HepG2 (cell line): ENCODE results near the gene COL26A1. TPM values are rescaled to one million over a fixed set of nuclear protein-coding genes. Genes with fewer than 3 reads are reported as not detected.

Experiments used
- CREM ChIP-seq, 2 experiments: sonication (generic) in 1 of 2; formaldehyde crosslinking in 1 of 2; IDR thresholded peaks; 2 replicates each; pipeline versions ENCODE4 v1.4.0 to v1.6.1; 2016 to 2020; ENCODE audit warnings: antibody characterized with exemption in 1 of 2, mild to moderate bottlenecking in 1 of 2, missing genetic modification reagents in 1 of 2
- FLYWCH1 ChIP-seq: sonication (generic); formaldehyde crosslinking; IDR thresholded peaks from 2 replicates; pipeline ENCODE4 v1.8.1; 2023; ENCODE audit warnings: mild to moderate bottlenecking, missing genetic modification reagents
- GABPB1 ChIP-seq: IDR thresholded peaks from 2 replicates; pipeline ENCODE4 v1.6.1; 2016; ENCODE audit warnings: mild to moderate bottlenecking, missing genetic modification reagents, moderate library complexity, missing compliant biosample characterization
- HOXA5 ChIP-seq: sonication (generic); formaldehyde crosslinking; IDR thresholded peaks from 2 replicates; pipeline ENCODE4 v1.4.0; 2020; ENCODE audit warnings: missing genetic modification reagents
- KDM6A ChIP-seq: IDR thresholded peaks from 2 replicates; pipeline ENCODE4 v1.6.1; 2016; ENCODE audit warnings: low read depth
- NKX3-1 ChIP-seq: sonication (generic); formaldehyde crosslinking; IDR thresholded peaks from 2 replicates; pipeline ENCODE4 v1.5.0; 2020; ENCODE audit warnings: missing genetic modification reagents
- NR2F6 ChIP-seq, 2 experiments: IDR thresholded peaks; 2 replicates each; pipeline ENCODE4 v1.6.1; 2016; ENCODE audit warnings: antibody characterized with exemption in 1 of 2, mild to moderate bottlenecking in 1 of 2
- POLR2AphosphoS5 ChIP-seq: IDR thresholded peaks from 2 replicates; pipeline ENCODE4 v1.6.1; 2012; ENCODE audit warnings: low read depth, low read length
- PTBP1 ChIP-seq: fragments of 200-400 bp; formaldehyde crosslinking; IDR thresholded peaks from 2 replicates; pipeline ENCODE4 v1.6.1; 2018; ENCODE audit warnings: low read length, low read depth; ENCODE audit not compliant: poor library complexity, severe bottlenecking
- REL ChIP-seq: sonication (generic); formaldehyde crosslinking; conservative IDR thresholded peaks from 2 replicates; pipeline ENCODE4 v1.8.0; 2022; ENCODE audit warnings: mild to moderate bottlenecking, missing genetic modification reagents, moderate library complexity
- ZC3H4 ChIP-seq: sonication (generic); formaldehyde crosslinking; IDR thresholded peaks from 2 replicates; pipeline ENCODE4 v1.4.0; 2020; ENCODE audit warnings: missing genetic modification reagents, borderline replicate concordance
- ZNF17 ChIP-seq: sonication (generic); formaldehyde crosslinking; IDR thresholded peaks from 2 replicates; pipeline ENCODE4 v1.5.0; 2020; ENCODE audit warnings: mild to moderate bottlenecking, missing genetic modification reagents
- ZNF251 ChIP-seq: sonication (generic); formaldehyde crosslinking; IDR thresholded peaks from 2 replicates; pipeline ENCODE4 v1.9.0; 2021; ENCODE audit warnings: mild to moderate bottlenecking, missing genetic modification reagents
- ZNF335 ChIP-seq: sonication (generic); formaldehyde crosslinking; IDR thresholded peaks from 2 replicates; pipeline ENCODE4 v1.4.0; 2020; ENCODE audit warnings: missing genetic modification reagents
- ZNF598 ChIP-seq: sonication (generic); formaldehyde crosslinking; IDR thresholded peaks from 2 replicates; pipeline ENCODE4 v1.5.1; 2020; ENCODE audit warnings: mild to moderate bottlenecking, missing genetic modification reagents, borderline replicate concordance
- ZNF782 ChIP-seq: sonication (generic); formaldehyde crosslinking; IDR thresholded peaks from 2 replicates; pipeline ENCODE4 v1.4.0; 2020; ENCODE audit warnings: missing genetic modification reagents, mild to moderate bottlenecking, borderline replicate concordance
- polyA plus RNA-seq, 8 experiments: library from polyadenylated mRNA; depleted of rRNA in 3 of 8; stranded (reverse) in 7 of 8; unstranded in 1 of 8; fragments of >200 nt; fragmentation: Illumina TruSeq in 4 of 8; extraction: Trizol in 4 of 8; gene quantifications; 2 replicates each; pipeline versions ENCODE4 v1.2.1 to v1.2.3, GENCODE V29; 2011 to 2016; ENCODE audit warnings: low read depth in 4 of 8, missing spikeins in 1 of 8, mixed read lengths in 1 of 8; ENCODE audit not compliant: insufficient read depth in 1 of 8
- total RNA-seq, 5 experiments: library from RNA; depleted of rRNA; stranded (reverse); fragments of >200 nt; fragmentation: Illumina TruSeq; extraction: Trizol; gene quantifications; 2 replicates each; pipeline ENCODE4 v1.2.3, GENCODE V29; 2016; ENCODE audit warnings: low read depth in 1 of 5
- TF ChIP-seq, protein P1 (sequence below): IDR thresholded peaks from 2 replicates; pipeline ENCODE4 v1.6.1; 2016; ENCODE audit warnings: missing biosample characterization, missing genetic modification reagents, low read depth
- TF ChIP-seq, protein P2 (sequence below): sonication (generic); formaldehyde crosslinking; IDR thresholded peaks from 2 replicates; pipeline ENCODE4 v1.5.1; 2020; ENCODE audit warnings: mild to moderate bottlenecking, missing genetic modification reagents, moderate library complexity
- TF ChIP-seq, protein P3 (sequence below): sonication (generic); formaldehyde crosslinking; IDR thresholded peaks from 2 replicates; pipeline ENCODE4 v1.5.0; 2020; ENCODE audit warnings: mild to moderate bottlenecking, missing genetic modification reagents
- TF ChIP-seq, protein P4 (sequence below): sonication (generic); formaldehyde crosslinking; IDR thresholded peaks from 2 replicates; pipeline ENCODE4 v1.5.1; 2020; ENCODE audit warnings: mild to moderate bottlenecking, missing genetic modification reagents, moderate library complexity

COL26A1 gene
- total and polyA plus RNA-seq, 2 of the 13 experiments (the other 11 are each of a cell fraction or from before 2014, with no cell fraction given), result 7.8 to 9.2 TPM

DNA sequence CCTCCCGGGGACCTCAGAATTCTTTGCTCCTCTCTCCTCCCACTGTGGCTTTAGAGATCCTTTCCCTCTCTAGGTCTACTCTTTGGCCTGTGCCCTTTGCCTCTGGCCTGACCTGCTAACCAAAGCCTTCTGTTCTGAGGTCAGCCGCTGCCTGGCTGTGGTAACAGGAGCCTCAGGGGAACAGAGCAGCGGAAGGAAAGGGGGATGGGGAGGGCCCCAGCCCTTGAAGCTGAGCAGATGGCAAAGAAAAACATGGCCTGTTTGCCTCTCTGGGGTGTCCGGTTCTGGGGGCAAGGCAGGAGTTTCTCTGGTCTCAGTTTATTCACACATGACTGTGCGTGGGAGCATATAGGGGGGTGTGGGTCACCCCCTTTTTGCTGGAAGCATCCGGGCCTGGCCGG is 28.2 kb downstream of the COL26A1 start (continued):
- TF ChIP-seq, protein P1, sequence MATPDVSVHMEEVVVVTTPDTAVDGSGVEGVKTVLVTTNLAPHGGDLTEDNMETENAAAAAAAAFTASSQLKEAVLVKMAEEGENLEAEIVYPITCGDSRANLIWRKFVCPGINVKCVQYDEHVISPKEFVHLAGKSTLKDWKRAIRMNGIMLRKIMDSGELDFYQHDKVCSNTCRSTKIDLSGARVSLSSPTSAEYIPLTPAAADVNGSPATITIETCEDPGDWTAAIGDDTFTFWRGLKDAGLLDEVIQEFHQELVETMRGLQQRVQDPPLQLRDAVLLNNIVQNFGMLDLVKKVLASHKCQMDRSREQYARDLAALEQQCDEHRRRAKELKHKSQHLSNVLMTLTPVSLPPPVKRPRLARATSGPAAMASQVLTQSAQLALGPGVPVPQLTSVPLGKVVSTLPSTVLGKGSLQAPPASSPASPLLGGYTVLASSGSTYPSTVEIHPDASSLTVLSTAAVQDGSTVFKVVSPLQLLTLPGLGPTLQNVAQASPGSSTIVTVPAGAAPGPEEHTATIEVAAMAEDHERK (CRISPR knock-in tag), result no peak
- TF ChIP-seq REL (CRISPR knock-in tag) (no peak), GABPB1 (CRISPR knock-in tag) (peak; percentile 51), NR2F6 (IDR thresholded peaks at IDR 0.05) (peak; percentile 97), NR2F6 (CRISPR knock-in tag; IDR thresholded peaks at IDR 0.05) (peak; percentile 99), NKX3-1 (CRISPR knock-in tag) (0 out of 2 replicates have a peak, but pooled peaks have one; percentile 33), POLR2AphosphoS5 (no peak), HOXA5 (CRISPR knock-in tag) (peak; percentile 11; the same call in 1 of the 2 replicates), ZNF335 (no peak), FLYWCH1 (CRISPR knock-in tag) (no peak), ZNF782 (CRISPR knock-in tag) (no peak), PTBP1 (no peak), ZC3H4 (no peak), ZNF17 (no peak), CREM (IDR thresholded peaks at IDR 0.05) (peak; percentile 65; the same call in 1 of the 2 replicates), CREM (CRISPR knock-in tag; IDR thresholded peaks at IDR 0.05) (no peak), ZNF598 (CRISPR knock-in tag) (no peak), KDM6A (peak; percentile 93), ZNF251 (no peak)
- TF ChIP-seq, protein P2, sequence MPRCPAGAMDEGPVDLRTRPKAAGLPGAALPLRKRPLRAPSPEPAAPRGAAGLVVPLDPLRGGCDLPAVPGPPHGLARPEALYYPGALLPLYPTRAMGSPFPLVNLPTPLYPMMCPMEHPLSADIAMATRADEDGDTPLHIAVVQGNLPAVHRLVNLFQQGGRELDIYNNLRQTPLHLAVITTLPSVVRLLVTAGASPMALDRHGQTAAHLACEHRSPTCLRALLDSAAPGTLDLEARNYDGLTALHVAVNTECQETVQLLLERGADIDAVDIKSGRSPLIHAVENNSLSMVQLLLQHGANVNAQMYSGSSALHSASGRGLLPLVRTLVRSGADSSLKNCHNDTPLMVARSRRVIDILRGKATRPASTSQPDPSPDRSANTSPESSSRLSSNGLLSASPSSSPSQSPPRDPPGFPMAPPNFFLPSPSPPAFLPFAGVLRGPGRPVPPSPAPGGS (CRISPR knock-in tag), result no peak
- TF ChIP-seq, protein P3, sequence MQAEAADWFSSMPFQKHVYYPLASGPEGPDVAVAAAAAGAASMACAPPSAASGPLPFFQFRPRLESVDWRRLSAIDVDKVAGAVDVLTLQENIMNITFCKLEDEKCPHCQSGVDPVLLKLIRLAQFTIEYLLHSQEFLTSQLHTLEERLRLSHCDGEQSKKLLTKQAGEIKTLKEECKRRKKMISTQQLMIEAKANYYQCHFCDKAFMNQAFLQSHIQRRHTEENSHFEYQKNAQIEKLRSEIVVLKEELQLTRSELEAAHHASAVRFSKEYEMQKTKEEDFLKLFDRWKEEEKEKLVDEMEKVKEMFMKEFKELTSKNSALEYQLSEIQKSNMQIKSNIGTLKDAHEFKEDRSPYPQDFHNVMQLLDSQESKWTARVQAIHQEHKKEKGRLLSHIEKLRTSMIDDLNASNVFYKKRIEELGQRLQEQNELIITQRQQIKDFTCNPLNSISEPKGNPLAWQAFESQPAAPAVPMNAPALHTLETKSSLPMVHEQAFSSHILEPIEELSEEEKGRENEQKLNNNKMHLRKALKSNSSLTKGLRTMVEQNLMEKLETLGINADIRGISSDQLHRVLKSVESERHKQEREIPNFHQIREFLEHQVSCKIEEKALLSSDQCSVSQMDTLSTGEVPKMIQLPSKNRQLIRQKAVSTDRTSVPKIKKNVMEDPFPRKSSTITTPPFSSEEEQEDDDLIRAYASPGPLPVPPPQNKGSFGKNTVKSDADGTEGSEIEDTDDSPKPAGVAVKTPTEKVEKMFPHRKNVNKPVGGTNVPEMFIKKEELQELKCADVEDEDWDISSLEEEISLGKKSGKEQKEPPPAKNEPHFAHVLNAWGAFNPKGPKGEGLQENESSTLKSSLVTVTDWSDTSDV (CRISPR knock-in tag), result no peak
- TF ChIP-seq, protein P4, sequence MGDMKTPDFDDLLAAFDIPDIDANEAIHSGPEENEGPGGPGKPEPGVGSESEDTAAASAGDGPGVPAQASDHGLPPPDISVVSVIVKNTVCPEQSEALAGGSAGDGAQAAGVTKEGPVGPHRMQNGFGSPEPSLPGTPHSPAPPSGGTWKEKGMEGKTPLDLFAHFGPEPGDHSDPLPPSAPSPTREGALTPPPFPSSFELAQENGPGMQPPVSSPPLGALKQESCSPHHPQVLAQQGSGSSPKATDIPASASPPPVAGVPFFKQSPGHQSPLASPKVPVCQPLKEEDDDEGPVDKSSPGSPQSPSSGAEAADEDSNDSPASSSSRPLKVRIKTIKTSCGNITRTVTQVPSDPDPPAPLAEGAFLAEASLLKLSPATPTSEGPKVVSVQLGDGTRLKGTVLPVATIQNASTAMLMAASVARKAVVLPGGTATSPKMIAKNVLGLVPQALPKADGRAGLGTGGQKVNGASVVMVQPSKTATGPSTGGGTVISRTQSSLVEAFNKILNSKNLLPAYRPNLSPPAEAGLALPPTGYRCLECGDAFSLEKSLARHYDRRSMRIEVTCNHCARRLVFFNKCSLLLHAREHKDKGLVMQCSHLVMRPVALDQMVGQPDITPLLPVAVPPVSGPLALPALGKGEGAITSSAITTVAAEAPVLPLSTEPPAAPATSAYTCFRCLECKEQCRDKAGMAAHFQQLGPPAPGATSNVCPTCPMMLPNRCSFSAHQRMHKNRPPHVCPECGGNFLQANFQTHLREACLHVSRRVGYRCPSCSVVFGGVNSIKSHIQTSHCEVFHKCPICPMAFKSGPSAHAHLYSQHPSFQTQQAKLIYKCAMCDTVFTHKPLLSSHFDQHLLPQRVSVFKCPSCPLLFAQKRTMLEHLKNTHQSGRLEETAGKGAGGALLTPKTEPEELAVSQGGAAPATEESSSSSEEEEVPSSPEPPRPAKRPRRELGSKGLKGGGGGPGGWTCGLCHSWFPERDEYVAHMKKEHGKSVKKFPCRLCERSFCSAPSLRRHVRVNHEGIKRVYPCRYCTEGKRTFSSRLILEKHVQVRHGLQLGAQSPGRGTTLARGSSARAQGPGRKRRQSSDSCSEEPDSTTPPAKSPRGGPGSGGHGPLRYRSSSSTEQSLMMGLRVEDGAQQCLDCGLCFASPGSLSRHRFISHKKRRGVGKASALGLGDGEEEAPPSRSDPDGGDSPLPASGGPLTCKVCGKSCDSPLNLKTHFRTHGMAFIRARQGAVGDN (CRISPR knock-in tag), result peak; percentile 93
